ENCODE results near the gene ZNF117. TPM values are rescaled to one million over a fixed set of nuclear protein-coding genes. Genes with fewer than 3 reads are reported as not detected.
"Not testable (repeated sequence)": the region's sequence is repeated elsewhere in the genome, so short reads cannot be mapped to it uniquely, and the experiment has no call there.

Gene ZNF117
- total RNA-seq, 1 donor from 2014 or later, result 22.0 TPM

- DNase-seq (no peak), ATAC-seq (no peak)
- Histone ChIP-seq H3K4me3 (no peak overlapping the region), H3K4me1 (peaks cover 9% of the 10 kb centered on the region), H3K36me3 (no peaks in the 10 kb centered on the region), H3K27me3 (ENCODE audit: low read depth) (peaks cover 30% of the 10 kb centered on the region), H3K27ac (no peak overlapping the region), H3K9me3 (no peaks in the 10 kb centered on the region)
- no peak for TF ChIP-seq CTCF (IDR thresholded peaks at IDR 0.05)
- intact Hi-C loops (cut with DNase I), result no loop called here
These were observed 45.2 kb downstream of the ZNF117 start for GRCh38 chr7:64945503-64946175.

GRCh38 chr7:64944667-64945502 is 46.0 kb downstream of the ZNF117 start:
- H3K4me3 ChIP-seq; ATAC-seq; H3K9me3 ChIP-seq; H3K36me3 ChIP-seq; H3K4me1 ChIP-seq; DNase-seq; H3K27ac ChIP-seq; intact Hi-C loops (cut with DNase I): not testable (repeated sequence)
- peaks cover 30% of the 10 kb centered on the region for H3K27me3 ChIP-seq (ENCODE audit: low read depth)

- not testable (repeated sequence) for H3K4me3 ChIP-seq
These were observed 50.8 kb downstream of the ZNF117 start for GRCh38 chr7:64940021-64940420.

GRCh38 chr7:64938540-64938939 is 52.3 kb downstream of the ZNF117 start:
- H3K9me3 ChIP-seq, result peaks cover 8% of the 10 kb centered on the region
- intact Hi-C loops (cut with DNase I), result no loop called here
- TF ChIP-seq CTCF (IDR thresholded peaks at IDR 0.05), result no peak
- no peak for ATAC-seq
- H3K4me1 ChIP-seq, result no peaks in the 10 kb centered on the region
- no peak for DNase-seq
- H3K4me3 ChIP-seq, result no peak overlapping the region
- no peaks in the 10 kb centered on the region for H3K36me3 ChIP-seq
- H3K27me3 ChIP-seq (ENCODE audit: low read depth), result peaks cover 8% of the 10 kb centered on the region
- H3K27ac ChIP-seq, result no peak overlapping the region

More at GRCh38 chr7:64940021-64940420, 50.8 kb downstream of the ZNF117 start:
- H3K4me1 ChIP-seq; intact Hi-C loops (cut with DNase I); H3K27me3 ChIP-seq (ENCODE audit: low read depth); H3K36me3 ChIP-seq; DNase-seq; H3K27ac ChIP-seq; H3K9me3 ChIP-seq; ATAC-seq: not testable (repeated sequence)

- H3K27ac ChIP-seq, result no peak overlapping the region
- peaks cover 23% of the 10 kb centered on the region for H3K9me3 ChIP-seq
- ATAC-seq (no peak), DNase-seq (no peak)
- intact Hi-C loops (cut with DNase I), result no loop called here
- no peaks in the 10 kb centered on the region for H3K27me3 ChIP-seq (ENCODE audit: low read depth)
- H3K36me3 ChIP-seq, result no peaks in the 10 kb centered on the region
- no peak for TF ChIP-seq CTCF (IDR thresholded peaks at IDR 0.05)
- no peak overlapping the region for H3K4me3 ChIP-seq
- H3K4me1 ChIP-seq, result no peaks in the 10 kb centered on the region
These were observed 56.4 kb downstream of the ZNF117 start for GRCh38 chr7:64934478-64934877.

GRCh38 chr7:64928252-64929187 is 62.3 kb downstream of the ZNF117 start:
- H3K27ac ChIP-seq; H3K27me3 ChIP-seq (ENCODE audit: low read depth); intact Hi-C loops (cut with DNase I); H3K4me1 ChIP-seq; ATAC-seq; H3K36me3 ChIP-seq; H3K4me3 ChIP-seq; DNase-seq: not testable (repeated sequence)
- peaks cover 58% of the 10 kb centered on the region for H3K9me3 ChIP-seq

Other genes starting within 250 kb of the ZNF117 start
- 6.6 TPM for gene ZNF138, start 196.6 kb downstream of the ZNF117 start, total RNA-seq
- gene ZNF273, start 87.8 kb downstream of the ZNF117 start, total RNA-seq, result 8.4 TPM
- gene ERV3-1, start 15.7 kb upstream of the ZNF117 start, total RNA-seq, result 32.0 TPM

All from lower lobe of right lung (tissue), 2 donors.